K562 (cell line): ENCODE results near the gene ZNF521.

ENCODE experiments used
- CBX2 ChIP-seq: fragments of 200-600 bp; sonication (generic); IDR thresholded peaks from one replicate; pipeline ENCODE4 v1.6.1; 2012; ENCODE audit warnings: mild to moderate bottlenecking, low read length, inconsistent platforms; ENCODE audit not compliant: insufficient read depth, poor library complexity, severe bottlenecking
- FOXA1 ChIP-seq: fragments of 450-650 bp; IDR thresholded peaks from 2 replicates; pipeline ENCODE4 v1.6.1; 2016; ENCODE audit warnings: mild to moderate bottlenecking, borderline replicate concordance
- TAF15 ChIP-seq: fragments of 200-400 bp; formaldehyde crosslinking; IDR thresholded peaks from 2 replicates; pipeline ENCODE4 v1.6.1; 2017; ENCODE audit warnings: mild to moderate bottlenecking, low read depth, low read length, moderate library complexity

GRCh38 chr18:25181993-25182392 is 170.0 kb downstream of the ZNF521 start:
- TF ChIP-seq TAF15 (no peak), CBX2 (no peak), FOXA1 (no peak)
